Upper lobe of right lung (tissue), 1 donor: Measurements from ENCODE around the gene ZDHHC16. TPM values are rescaled to one million over a fixed set of nuclear protein-coding genes. Genes with fewer than 3 reads are reported as not detected.

ENCODE experiments used
- ATAC-seq: fragments of 200-7000 bp; cut with Tn5 transposase; one replicate; pipeline ENCODE4 v1.9.1; 2020; ENCODE audit warnings: mild to moderate bottlenecking, moderate library complexity
- DNase-seq: peaks from one replicate; pipeline ENCODE4 v3.0.0-alpha.2; 2020
- H3K27ac ChIP-seq: fragments of 200-600 bp; one replicate; pipeline ENCODE4 v1.8.0; 2022
- H3K27me3 ChIP-seq: fragments of 200-600 bp; one replicate; pipeline ENCODE4 v1.8.0; 2022; ENCODE audit warnings: mild to moderate bottlenecking
- H3K36me3 ChIP-seq: fragments of 200-600 bp; one replicate; pipeline ENCODE4 v1.8.0; 2022
- H3K4me1 ChIP-seq: fragments of 200-600 bp; one replicate; pipeline ENCODE4 v1.8.0; 2022
- H3K4me3 ChIP-seq: fragments of 200-600 bp; one replicate; pipeline ENCODE4 v1.8.0; 2022; ENCODE audit warnings: mild to moderate bottlenecking
- H3K9me3 ChIP-seq: fragments of 200-600 bp; one replicate; pipeline ENCODE4 v1.8.0; 2022
- CTCF ChIP-seq: fragments of 200-600 bp; IDR thresholded peaks from one replicate; pipeline ENCODE4 v1.8.0; 2022; ENCODE audit warnings: antibody characterized with exemption
- intact Hi-C: fragments of 100-400 bp; cut with DNase I; formaldehyde crosslinking; loops from one replicate; pipeline ENCODE4 v1.11.0; 2022
- total RNA-seq: library from RNA; stranded (reverse); fragmentation: NEBNext Ultra II Directional; extraction: Animal tissue kit (Norgen Biotek cat#: 25700); gene quantifications from one replicate; pipeline ENCODE4 v1.2.1, GENCODE V29; 2021
- donor health status: DM: no; HTN: yes; CAD: no; lungs with severe emphysema.

The ZDHHC16 gene
- total RNA-seq, 1 donor from 2014 or later = 63.2 TPM

DNA sequence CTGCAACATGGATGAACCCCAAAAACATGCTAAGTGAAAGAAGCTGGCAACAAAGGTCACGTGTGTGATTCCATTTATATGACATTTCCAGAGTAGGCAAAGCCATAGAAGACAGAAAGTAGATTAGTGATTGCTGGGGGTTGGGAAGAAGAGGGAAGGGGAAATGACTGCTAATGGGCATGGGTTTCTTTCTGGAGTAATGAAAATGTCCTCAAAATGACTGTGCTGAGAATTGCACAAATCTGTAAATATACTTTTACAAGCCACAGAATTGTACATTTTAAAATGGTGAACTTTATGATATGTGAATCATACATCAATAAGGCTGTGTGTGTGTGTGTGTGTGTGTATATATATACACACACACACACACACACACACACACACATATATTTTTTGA is 36.4 kb downstream of the ZDHHC16 start:
- no peaks in the 10 kb centered on the region for H3K27me3 ChIP-seq
- H3K9me3 ChIP-seq = no peaks in the 10 kb centered on the region
- H3K36me3 ChIP-seq = peaks cover 48% of the 10 kb centered on the region
- no peak overlapping the region for H3K4me3 ChIP-seq
- peaks cover 12% of the 10 kb centered on the region for H3K4me1 ChIP-seq
- intact Hi-C loops = no loop called here
- DNase-seq = no peak
- no peak for ATAC-seq
- no peak overlapping the region for H3K27ac ChIP-seq
- TF ChIP-seq CTCF = no peak

DNA sequence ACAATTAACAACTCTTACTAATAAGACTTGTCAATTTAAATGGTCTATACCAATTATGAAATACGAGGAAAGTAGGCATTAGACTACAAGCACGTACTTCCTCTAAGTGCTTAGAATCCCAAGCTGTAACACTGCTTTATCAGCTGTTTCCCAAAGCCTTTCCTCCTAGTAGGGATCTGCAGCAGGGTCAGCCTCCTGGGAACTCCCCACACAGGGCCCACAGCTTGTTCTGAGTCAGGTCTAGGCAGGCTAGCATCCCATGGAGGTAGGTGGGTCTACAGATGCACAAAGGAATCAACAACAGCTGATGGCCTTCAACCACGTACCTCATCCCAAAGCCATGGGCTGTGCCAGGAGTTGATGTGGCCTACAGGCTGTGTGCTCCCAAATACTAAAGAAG is 37.5 kb downstream of the ZDHHC16 start:
- no peak overlapping the region for H3K4me3 ChIP-seq
- H3K27ac ChIP-seq = no peak overlapping the region
- no peaks in the 10 kb centered on the region for H3K27me3 ChIP-seq
- H3K4me1 ChIP-seq = peaks cover 13% of the 10 kb centered on the region
- intact Hi-C loops = no loop called here
- ATAC-seq = no peak
- peaks cover 39% of the 10 kb centered on the region for H3K36me3 ChIP-seq
- H3K9me3 ChIP-seq = no peaks in the 10 kb centered on the region
- TF ChIP-seq CTCF = no peak
- no peak for DNase-seq

DNA sequence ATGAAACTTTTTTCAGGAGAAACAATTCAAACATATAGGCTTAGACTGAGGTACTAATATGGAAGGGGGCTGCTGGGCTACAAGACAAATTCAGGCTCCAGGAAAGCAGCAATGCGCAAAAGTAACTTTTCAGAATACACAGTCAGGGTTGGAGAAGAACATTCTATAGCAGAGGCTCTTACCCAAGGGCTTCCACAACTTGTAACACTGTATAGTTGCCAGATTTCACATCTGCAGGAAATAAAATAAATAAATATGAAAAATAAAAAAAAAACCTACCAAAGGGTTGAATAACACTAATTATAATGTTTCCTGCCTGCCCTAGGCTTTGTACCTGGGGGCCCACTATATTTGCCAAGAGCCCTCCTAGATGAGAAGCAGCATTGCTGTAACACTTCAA is 37.9 kb downstream of the ZDHHC16 start:
- H3K27me3 ChIP-seq = no peaks in the 10 kb centered on the region
- H3K36me3 ChIP-seq = peaks cover 35% of the 10 kb centered on the region

DNA sequence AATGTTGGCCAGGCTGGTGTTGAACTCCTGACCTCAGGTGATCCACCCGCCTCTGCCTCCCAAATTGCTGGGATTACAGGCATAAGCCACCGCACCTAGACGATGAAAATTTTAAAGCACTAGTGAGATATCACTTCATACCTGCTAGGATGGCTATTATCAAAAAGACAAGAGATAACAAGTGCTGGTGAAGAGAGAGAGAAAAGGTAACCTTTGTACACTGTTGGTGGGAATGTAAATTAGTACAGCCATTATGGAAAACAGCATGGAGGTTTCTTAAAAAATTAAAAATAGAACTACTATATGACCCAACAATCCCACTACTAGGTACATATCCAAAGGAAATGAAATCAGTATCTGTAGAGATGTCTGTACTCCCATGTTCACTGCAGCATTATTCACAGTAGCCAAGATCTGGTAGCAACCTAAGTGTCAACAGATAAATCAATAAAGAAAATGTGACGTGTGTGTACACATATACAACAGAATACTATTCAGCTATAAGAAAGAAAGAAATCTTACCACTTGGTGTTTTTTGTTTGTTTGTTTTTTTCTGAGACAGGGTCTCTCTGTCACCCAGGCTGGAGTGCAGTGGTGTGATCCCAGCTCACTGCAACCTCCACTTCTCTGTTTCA is 39.8 kb downstream of the ZDHHC16 start:
- Histone ChIP-seq H3K4me3 (no peak overlapping the region), H3K27ac (no peak overlapping the region), H3K9me3 (no peaks in the 10 kb centered on the region), H3K27me3 (no peaks in the 10 kb centered on the region), H3K36me3 (peaks cover 16% of the 10 kb centered on the region), H3K4me1 (peaks cover 31% of the 10 kb centered on the region)
- TF ChIP-seq CTCF = no peak
- DNase-seq (no peak), ATAC-seq (no peak)
- intact Hi-C loops = no loop called here

More for the DNA sequence above, 37.9 kb downstream of the ZDHHC16 start:
- DNase-seq (no peak), ATAC-seq (no peak)
- Histone ChIP-seq H3K4me1 (peaks cover 17% of the 10 kb centered on the region), H3K27ac (no peak overlapping the region), H3K4me3 (no peak overlapping the region), H3K9me3 (no peaks in the 10 kb centered on the region)
- intact Hi-C loops = no loop called here
- no peak for TF ChIP-seq CTCF

GRCh38 chr10:97490592-97490991 is 44.6 kb downstream of the ZDHHC16 start:
- peaks cover 46% of the 10 kb centered on the region for H3K4me1 ChIP-seq
- DNase-seq (no peak), ATAC-seq (peak; percentile 92)
- peaks cover 1% of the 10 kb centered on the region for H3K36me3 ChIP-seq
- no peak overlapping the region for H3K4me3 ChIP-seq
- peak overlapping the region; percentile 52 for H3K27ac ChIP-seq
- TF ChIP-seq CTCF = no peak
- intact Hi-C loops = no loop called here
- H3K9me3 ChIP-seq = no peaks in the 10 kb centered on the region
- H3K27me3 ChIP-seq = no peaks in the 10 kb centered on the region

DNA sequence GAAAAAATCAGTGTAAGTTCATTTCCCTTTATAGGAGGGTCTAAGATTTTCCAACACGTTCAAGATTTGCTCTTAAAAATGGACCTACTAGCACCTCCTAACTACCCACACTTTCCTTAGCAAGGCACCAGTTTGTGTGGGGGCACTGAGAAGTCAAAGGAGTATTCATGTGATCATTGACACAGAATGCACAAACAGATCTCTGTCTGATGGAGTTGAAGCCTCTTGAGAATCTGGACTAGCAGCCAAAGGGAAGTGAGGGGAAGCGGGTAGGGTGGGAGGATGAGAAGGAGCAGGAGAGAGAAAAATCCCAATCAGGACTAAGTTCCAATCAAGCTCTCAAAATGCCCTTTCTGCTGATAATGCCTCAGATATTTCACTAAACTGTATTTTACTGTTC is 48.2 kb downstream of the ZDHHC16 start:
- no peaks in the 10 kb centered on the region for H3K9me3 ChIP-seq
- DNase-seq = no peak
- no peak overlapping the region for H3K27ac ChIP-seq
- intact Hi-C loops = no loop called here
- H3K4me3 ChIP-seq = no peak overlapping the region
- no peak for TF ChIP-seq CTCF
- peaks cover 7% of the 10 kb centered on the region for H3K36me3 ChIP-seq
- H3K4me1 ChIP-seq = peaks cover 55% of the 10 kb centered on the region
- no peak for ATAC-seq
- no peaks in the 10 kb centered on the region for H3K27me3 ChIP-seq
